ENCODE measurements around the gene CDS2.

The CDS2 gene

GRCh38 chr20:5181958-5182357 lies 55.1 kb downstream of the CDS2 start:
- no peak for DNase-seq (ENCODE audit: low read depth)

- DNase-seq (ENCODE audit: low read depth) = no peak
Measured at GRCh38 chr20:5182615-5183254, 55.9 kb downstream of the CDS2 start.

GRCh38 chr20:5183731-5184474 lies 57.1 kb downstream of the CDS2 start:
- no peak for DNase-seq (ENCODE audit: low read depth)

- DNase-seq (ENCODE audit: low read depth) = no peak
Measured at GRCh38 chr20:5184684-5185083, 57.9 kb downstream of the CDS2 start.

- no peak for DNase-seq (ENCODE audit: low read depth)
Measured at GRCh38 chr20:5187122-5187521, 60.3 kb downstream of the CDS2 start.

- no peak for DNase-seq (ENCODE audit: low read depth)
Measured at GRCh38 chr20:5188736-5189135, 61.9 kb downstream of the CDS2 start.

GRCh38 chr20:5189917-5190316 lies 63.1 kb downstream of the CDS2 start:
- no peak for DNase-seq (ENCODE audit: low read depth)

GRCh38 chr20:5190444-5190843 lies 63.6 kb downstream of the CDS2 start:
- DNase-seq (ENCODE audit: low read depth) = no peak

- DNase-seq (ENCODE audit: low read depth) = peak; percentile 41
Measured at GRCh38 chr20:5191829-5192569, 65.2 kb downstream of the CDS2 start.

GRCh38 chr20:5192570-5193431 lies 66.0 kb downstream of the CDS2 start:
- DNase-seq (ENCODE audit: low read depth) = no peak

GRCh38 chr20:5195655-5196054 lies 68.8 kb downstream of the CDS2 start:
- DNase-seq (ENCODE audit: low read depth) = no peak

GRCh38 chr20:5196149-5196548 lies 69.3 kb downstream of the CDS2 start:
- no peak for DNase-seq (ENCODE audit: low read depth)

- no peak for DNase-seq (ENCODE audit: low read depth)
Measured at GRCh38 chr20:5197270-5197827, 70.5 kb downstream of the CDS2 start.

- no peak for DNase-seq (ENCODE audit: low read depth)
Measured at GRCh38 chr20:5197847-5198650, 71.2 kb downstream of the CDS2 start.

- no peak for DNase-seq (ENCODE audit: low read depth)
Measured at GRCh38 chr20:5198651-5198924, 71.8 kb downstream of the CDS2 start.

- no peak for DNase-seq (ENCODE audit: low read depth)
Measured at GRCh38 chr20:5203380-5203779, 76.6 kb downstream of the CDS2 start.

GRCh38 chr20:5205348-5206210 lies 78.8 kb downstream of the CDS2 start:
- no peak for DNase-seq (ENCODE audit: low read depth)

- no peak for DNase-seq (ENCODE audit: low read depth)
Measured at GRCh38 chr20:5207138-5207537, 80.3 kb downstream of the CDS2 start.

GRCh38 chr20:5211803-5212714 lies 85.3 kb downstream of the CDS2 start:
- DNase-seq (ENCODE audit: low read depth) = no peak

Data from HS-27A (cell line).